IMR-90 (cell line): ENCODE data around the gene CASP2. TPM values are rescaled to one million over a fixed set of nuclear protein-coding genes. Genes with fewer than 3 reads are reported as not detected.
A peak's percentile ranks its signal among the peaks of the same experiment; 100 is the strongest.

Source experiments
- ATAC-seq: fragments of 200-7000 bp; cut with Tn5 transposase; 2 replicates; pipeline ENCODE4 v1.9.1; 2020; ENCODE audit warnings: low read depth, mild to moderate bottlenecking, moderate library complexity
- BruUV-seq: library from RNA; stranded (reverse); fragments of 400-500 nt; replicated peaks from 2 replicates; lab custom pipeline; 2021; lab: Mats Ljungman, UMichigan
- CTCF ChIA-PET: fragments of 300-600 bp; formaldehyde crosslinking; extraction: SDS; loops from one replicate; lab custom pipeline; 2021; ENCODE audit warnings: antibody characterized with exemption; lab: Yijun Ruan, JAX
- POLR2A ChIA-PET: fragments of 300-600 bp; sonication (Branson Sonifier 250); formaldehyde crosslinking; loops from one replicate; lab custom pipeline; 2022; ENCODE audit warnings: antibody characterized with exemption; ENCODE audit not compliant: unreplicated experiment; lab: Charles Lee
- DNase-seq: peaks from one replicate; pipeline ENCODE4 v3.0.0; 2013
- H2AFZ ChIP-seq: replicated peaks from 2 replicates; pipeline ENCODE3; 2013; ENCODE audit warnings: low read length, mild to moderate bottlenecking; ENCODE audit not compliant: poor library complexity
- H2AK5ac ChIP-seq: 2 replicates; pipeline ENCODE4 v1.6.1; 2013; ENCODE audit warnings: low read depth, low read length, inconsistent platforms
- H2AK9ac ChIP-seq: replicated peaks from 2 replicates; pipeline ENCODE3; 2013; ENCODE audit warnings: mild to moderate bottlenecking, low read depth, low read length, moderate library complexity; ENCODE audit not compliant: poor library complexity
- H2BK120ac ChIP-seq: 2 replicates; pipeline ENCODE4 v1.6.1; 2013; ENCODE audit warnings: low read depth, low read length, inconsistent platforms
- H2BK15ac ChIP-seq: 3 replicates; pipeline ENCODE4 v1.6.1; 2013; ENCODE audit warnings: low read depth, low read length, inconsistent platforms
- H2BK20ac ChIP-seq: 2 replicates; pipeline ENCODE4 v1.6.1; 2013; ENCODE audit warnings: low read depth, mild to moderate bottlenecking, inconsistent platforms, low read length, moderate library complexity
- H2BK5ac ChIP-seq: 2 replicates; pipeline ENCODE4 v1.6.1; 2013; ENCODE audit warnings: mild to moderate bottlenecking, low read depth, low read length, inconsistent platforms; ENCODE audit not compliant: poor library complexity, severe bottlenecking
- H3K14ac ChIP-seq: replicated peaks from 2 replicates; pipeline ENCODE4 v1.6.1; 2013; ENCODE audit warnings: low read depth, low read length, inconsistent platforms
- H3K18ac ChIP-seq: 2 replicates; pipeline ENCODE4 v1.6.1; 2013; ENCODE audit warnings: low read depth, low read length, control low read depth
- H3K23ac ChIP-seq: 2 replicates; pipeline ENCODE4 v1.6.1; 2013; ENCODE audit warnings: low read depth, low read length, inconsistent platforms
- H3K27ac ChIP-seq: 2 replicates; pipeline ENCODE4 v1.5.1; 2013; ENCODE audit warnings: mild to moderate bottlenecking, control low read depth, low read length; ENCODE audit not compliant: insufficient read depth
- H3K27me3 ChIP-seq: 2 replicates; pipeline ENCODE4 v1.6.1; 2013; ENCODE audit warnings: low read length; ENCODE audit not compliant: control insufficient read depth, insufficient read depth
- H3K36me3 ChIP-seq: 2 replicates; pipeline ENCODE4 v1.6.1; 2013; ENCODE audit warnings: low read length, mixed read lengths; ENCODE audit not compliant: control insufficient read depth, insufficient read depth
- H3K4ac ChIP-seq: 2 replicates; pipeline ENCODE4 v1.6.1; 2013; ENCODE audit warnings: low read depth, low read length, inconsistent platforms
- H3K4me1 ChIP-seq: 2 replicates; pipeline ENCODE4 v1.6.1; 2013; ENCODE audit warnings: low read length, mixed read lengths; ENCODE audit not compliant: control insufficient read depth, insufficient read depth
- H3K4me2 ChIP-seq: 2 replicates; pipeline ENCODE4 v1.6.1; 2013; ENCODE audit warnings: low read depth, mild to moderate bottlenecking, control low read depth, low read length, moderate library complexity
- H3K4me3 ChIP-seq: 2 replicates; pipeline ENCODE4 v1.5.1; 2013; ENCODE audit warnings: low read depth, mild to moderate bottlenecking, control low read depth, low read length, moderate library complexity; ENCODE audit not compliant: insufficient read depth
- H3K56ac ChIP-seq: 2 replicates; pipeline ENCODE4 v1.6.1; 2013; ENCODE audit warnings: low read length, inconsistent platforms; ENCODE audit not compliant: insufficient read depth; ENCODE audit errors: extremely low read depth
- H3K79me1 ChIP-seq, 2 experiments: 2 replicates each; pipeline ENCODE4 v1.6.1; 2013; ENCODE audit warnings: low read length in 2 of 2, inconsistent platforms in 1 of 2, low read depth in 1 of 2
- H3K9ac ChIP-seq: 2 replicates; pipeline ENCODE4 v1.6.1; 2013; ENCODE audit warnings: low read depth, low read length, control low read depth
- H3K9me1 ChIP-seq: 2 replicates; pipeline ENCODE4 v1.6.1; 2013; ENCODE audit warnings: low read length, inconsistent platforms; ENCODE audit not compliant: insufficient read depth
- H3K9me3 ChIP-seq: 2 replicates; pipeline ENCODE4 v1.6.1; 2013; ENCODE audit warnings: low read length; ENCODE audit not compliant: control insufficient read depth, insufficient read depth
- H4K20me1 ChIP-seq: 2 replicates; pipeline ENCODE4 v1.6.1; 2013; ENCODE audit warnings: low read length, inconsistent platforms; ENCODE audit not compliant: insufficient read depth
- H4K5ac ChIP-seq: 2 replicates; pipeline ENCODE4 v1.6.1; 2013; ENCODE audit warnings: mild to moderate bottlenecking, low read depth, low read length, control low read depth
- H4K8ac ChIP-seq, 2 experiments: 2 replicates each; pipeline ENCODE4 v1.6.1; 2013; ENCODE audit warnings: low read depth in 2 of 2, low read length in 2 of 2, control low read depth in 1 of 2, inconsistent platforms in 1 of 2
- H4K91ac ChIP-seq: 2 replicates; pipeline ENCODE4 v1.6.1; 2013; ENCODE audit warnings: low read depth, low read length, inconsistent platforms; ENCODE audit not compliant: insufficient read depth
- BHLHE40 ChIP-seq: fragments of 150-350 bp; IDR thresholded peaks from 2 replicates; pipeline ENCODE4 v1.6.1; 2016; ENCODE audit warnings: mild to moderate bottlenecking, low read depth, low read length
- CEBPB ChIP-seq: IDR thresholded peaks from 2 replicates; pipeline ENCODE4 v1.6.1; 2012; ENCODE audit warnings: low read depth, low read length, improper control_type of control experiment
- CHD1 ChIP-seq: IDR thresholded peaks from 2 replicates; pipeline ENCODE4 v1.6.1; 2012; ENCODE audit warnings: low read depth, low read length, improper control_type of control experiment
- CTCF ChIP-seq: conservative IDR thresholded peaks from 2 replicates; pipeline ENCODE4 v1.5.1; 2012; ENCODE audit warnings: mild to moderate bottlenecking, low read depth, low read length, improper control_type of control experiment
- ELK1 ChIP-seq: fragments of 150-350 bp; IDR thresholded peaks from 2 replicates; pipeline ENCODE4 v1.6.1; 2016; ENCODE audit warnings: low read depth, mild to moderate bottlenecking, low read length, moderate library complexity, borderline replicate concordance
- FOS ChIP-seq: fragments of 150-350 bp; IDR thresholded peaks from 2 replicates; pipeline ENCODE4 v1.6.1; 2016; ENCODE audit warnings: low read depth, low read length
- MAFK ChIP-seq: IDR thresholded peaks from 2 replicates; pipeline ENCODE4 v1.6.1; 2012; ENCODE audit warnings: low read depth, low read length, improper control_type of control experiment
- MAZ ChIP-seq: IDR thresholded peaks from 2 replicates; pipeline ENCODE4 v1.6.1; 2012; ENCODE audit warnings: low read depth, mild to moderate bottlenecking, low read length, improper control_type of control experiment, moderate library complexity, borderline replicate concordance
- MXI1 ChIP-seq: IDR thresholded peaks from 2 replicates; pipeline ENCODE4 v1.6.1; 2012; ENCODE audit warnings: low read depth, mild to moderate bottlenecking, low read length, moderate library complexity, borderline replicate concordance
- NFE2L2 ChIP-seq: fragments of 150-350 bp; IDR thresholded peaks from 2 replicates; pipeline ENCODE4 v1.6.1; 2016; ENCODE audit warnings: low read depth, mild to moderate bottlenecking, low read length
- POLR2A ChIP-seq: IDR thresholded peaks from 2 replicates; pipeline ENCODE4 v1.6.1; 2012; ENCODE audit warnings: mild to moderate bottlenecking, low read depth, low read length
- RAD21 ChIP-seq: IDR thresholded peaks from 2 replicates; pipeline ENCODE4 v1.6.1; 2012; ENCODE audit warnings: low read length, improper control_type of control experiment
- RCOR1 ChIP-seq: IDR thresholded peaks from 2 replicates; pipeline ENCODE4 v1.6.1; 2012; ENCODE audit warnings: mild to moderate bottlenecking, low read length, improper control_type of control experiment; ENCODE audit not compliant: insufficient replicate concordance
- RFX5 ChIP-seq: IDR thresholded peaks from 2 replicates; pipeline ENCODE4 v1.8.0; 2012; ENCODE audit warnings: low read depth, mild to moderate bottlenecking, low read length, moderate library complexity
- SMC3 ChIP-seq: fragments of 150-350 bp; IDR thresholded peaks from 2 replicates; pipeline ENCODE4 v1.6.1; 2016; ENCODE audit warnings: low read depth, mild to moderate bottlenecking, antibody characterized with exemption, low read length, moderate library complexity
- WGBS, 2 experiments: methylation state at CpG; one replicate each; pipeline versions ENCODE4 v1.1.5 to v1.1.7; 2013; ENCODE audit warnings: missing lambda C conversion rate in 2 of 2; ENCODE audit not compliant: insufficient read length in 1 of 2; ENCODE audit errors: extremely low coverage in 2 of 2; 5-methylcytosine and 5-hydroxymethylcytosine counted together
- dilution Hi-C: fragments of 300-500 bp; cut with HindIII; formaldehyde crosslinking; loops from one replicate; pipeline ENCODE4 v1.14.3; 2018; ENCODE audit warnings: low sequenced_read_pairs; ENCODE audit not compliant: unreplicated experiment
- in situ Hi-C: fragments of 300-500 bp; cut with MboI; formaldehyde crosslinking; loops from 3 replicates; pipeline ENCODE4 v1.14.3; 2019; ENCODE audit warnings: low sequenced_read_pairs, inconsistent platforms, mixed read lengths
- intact Hi-C: fragments of 100-400 bp; cut with micrococcal nuclease; formaldehyde crosslinking; loops from 2 replicates; pipeline ENCODE4 v1.10.0; 2022
- polyA plus RNA-seq, 3 experiments: library from polyadenylated mRNA; depleted of rRNA; stranded (reverse); fragments of >200 nt; gene quantifications; 2 replicates each; pipeline ENCODE4 v1.2.3, GENCODE V29; 2012; ENCODE audit warnings: low replicate concordance in 1 of 3
- total RNA-seq: library from RNA; depleted of rRNA; stranded (reverse); fragments of >200 nt; gene quantifications from 2 replicates; pipeline ENCODE4 v1.2.3, GENCODE V29; 2012
- TF ChIP-seq, protein P1 (sequence below): fragments of 150-350 bp; IDR thresholded peaks from 2 replicates; pipeline ENCODE4 v1.6.1; 2017; ENCODE audit warnings: mild to moderate bottlenecking, antibody characterized with exemption, low read length, low read depth

Gene CASP2
- total and polyA plus RNA-seq, 2 of the 4 experiments (the other 2 are of a cell fraction), result 15.4 to 25.6 TPM

- ChIA-PET CTCF (interaction anchor here (0.7 kb wide), 1 partner anchor 84 kb away, joined by 3 read pairs; no protein-coding TSS in a partner anchor), POLR2A (interaction anchor here (0.6 kb wide), 1 partner anchor 8 kb away, joined by 6 read pairs; no protein-coding TSS in a partner anchor)
- Histone ChIP-seq H4K5ac (no peak overlapping the region), H3K18ac (no peak overlapping the region), H4K20me1 (peaks cover 18% of the 10 kb centered on the region), H3K36me3 (peaks cover 42% of the 10 kb centered on the region), H3K56ac (no peak overlapping the region), H2AK5ac (no peak overlapping the region), H4K91ac (no peak overlapping the region), H3K4ac (peak overlapping the region; percentile 59), H2BK20ac (peak overlapping the region; percentile 53; the same call in 1 of the 2 replicates), H2BK15ac (0 out of 3 replicates have a peak overlapping the region, but pooled peaks have one; percentile 81), H3K4me1 (peaks cover 18% of the 10 kb centered on the region), H2BK5ac (no peak overlapping the region), H3K79me1 (peaks cover 15 to 46% of the 10 kb centered on the region in 2 experiments; a peak in 3 of 4 replicates), H2AK9ac (no peak overlapping the region), H3K23ac (peak overlapping the region; percentile 54; the same call in 1 of the 2 replicates), H3K14ac (no peak overlapping the region), H3K27ac (peak overlapping the region; percentile 59; the same call in 1 of the 2 replicates), H3K4me3 (no peak overlapping the region), H3K9me3 (no peaks in the 10 kb centered on the region), H4K8ac (peak overlapping the region; percentile 57 to 60; a peak in 1 of 4 replicates), H3K27me3 (no peaks in the 10 kb centered on the region), H2BK120ac (peak overlapping the region; percentile 73; the same call in 1 of the 2 replicates), H3K4me2 (no peak overlapping the region), H3K9me1 (peaks cover 15% of the 10 kb centered on the region), H2AFZ (no peak overlapping the region), H3K9ac (no peak overlapping the region)
- DNase-seq, result no peak
- intact Hi-C loops (no loop called here), in situ Hi-C loops (loop anchor here (5.0 kb wide), 1 partner anchor 71 kb away; no protein-coding TSS in a partner anchor), dilution Hi-C loops (no loop called here)
- no peak for TF ChIP-seq BHLHE40
- TF ChIP-seq MAZ, result no peak
- no peak for TF ChIP-seq RAD21
- no peak for TF ChIP-seq ELK1
- no peak for TF ChIP-seq NFE2L2
- no peak for TF ChIP-seq RFX5
- TF ChIP-seq FOS, result no peak
- TF ChIP-seq, protein P1, sequence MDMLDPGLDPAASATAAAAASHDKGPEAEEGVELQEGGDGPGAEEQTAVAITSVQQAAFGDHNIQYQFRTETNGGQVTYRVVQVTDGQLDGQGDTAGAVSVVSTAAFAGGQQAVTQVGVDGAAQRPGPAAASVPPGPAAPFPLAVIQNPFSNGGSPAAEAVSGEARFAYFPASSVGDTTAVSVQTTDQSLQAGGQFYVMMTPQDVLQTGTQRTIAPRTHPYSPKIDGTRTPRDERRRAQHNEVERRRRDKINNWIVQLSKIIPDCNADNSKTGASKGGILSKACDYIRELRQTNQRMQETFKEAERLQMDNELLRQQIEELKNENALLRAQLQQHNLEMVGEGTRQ, result no peak
- TF ChIP-seq CTCF, result no peak
- no peak for TF ChIP-seq POLR2A
- TF ChIP-seq CHD1, result no peak
- TF ChIP-seq CEBPB, result no peak
- no peak for TF ChIP-seq MXI1
- no peak for TF ChIP-seq SMC3
- TF ChIP-seq MAFK, result no peak
- no peak for TF ChIP-seq RCOR1
- WGBS, 2 experiments, result no CpG with 5 or more reads among the region's 2 CpGs
- no TSS peak for BruUV-seq
- ATAC-seq, result no peak
Observed at GRCh38 chr7:143296686-143297085, 8.5 kb downstream of the CASP2 start.
